Loucy (cell line): ENCODE results near the gene PARD3B.

Source experiments
- H2AFZ ChIP-seq: fragments of 200-600 bp; sonication (generic); 2 replicates; pipeline ENCODE4 v1.6.0; 2016; ENCODE audit warnings: antibody characterized with exemption, mild to moderate bottlenecking, low read length, moderate library complexity
- H3F3A ChIP-seq: fragments of 200-600 bp; 2 replicates; pipeline ENCODE4 v1.6.0; 2016; ENCODE audit warnings: antibody characterized with exemption, low read depth, mild to moderate bottlenecking
- H3K27me3 ChIP-seq: fragments of 200-600 bp; sonication (generic); 2 replicates; pipeline ENCODE4 v1.6.1; 2014; ENCODE audit warnings: low read length, mild to moderate bottlenecking; ENCODE audit not compliant: insufficient read depth, poor library complexity, severe bottlenecking
- H3K36me3 ChIP-seq: fragments of 200-600 bp; sonication (generic); 2 replicates; pipeline ENCODE4 v1.6.1; 2016; ENCODE audit warnings: low read length; ENCODE audit not compliant: insufficient read depth
- H3K4me1 ChIP-seq: fragments of 200-600 bp; sonication (generic); 2 replicates; pipeline ENCODE4 v1.5.1; 2014; ENCODE audit warnings: low read length, mild to moderate bottlenecking; ENCODE audit not compliant: insufficient read depth, poor library complexity, severe bottlenecking
- H3K4me2 ChIP-seq: fragments of 200-600 bp; sonication (generic); 2 replicates; pipeline ENCODE4 v1.6.0; 2014; ENCODE audit warnings: antibody characterized with exemption, low read length, low read depth, mild to moderate bottlenecking; ENCODE audit not compliant: poor library complexity, severe bottlenecking
- H3K4me3 ChIP-seq: fragments of 200-600 bp; sonication (generic); 2 replicates; pipeline ENCODE4 v1.5.1; 2014; ENCODE audit warnings: low read length, mild to moderate bottlenecking, mixed read lengths; ENCODE audit not compliant: poor library complexity, severe bottlenecking
- H3K79me2 ChIP-seq: fragments of 200-600 bp; sonication (generic); 2 replicates; pipeline ENCODE4 v1.6.1; 2014; ENCODE audit warnings: low read length; ENCODE audit not compliant: insufficient read depth
- H3K9ac ChIP-seq: fragments of 200-600 bp; sonication (generic); 2 replicates; pipeline ENCODE4 v1.6.0; 2014; ENCODE audit warnings: mild to moderate bottlenecking, low read depth, low read length, moderate library complexity; ENCODE audit not compliant: poor library complexity, severe bottlenecking
- H3K9me2 ChIP-seq: fragments of 200-600 bp; sonication (generic); replicated peaks from 2 replicates; pipeline ENCODE4 v1.6.1; 2016; ENCODE audit warnings: low read depth, low read length, mixed read lengths
- H3K9me3 ChIP-seq: fragments of 200-600 bp; sonication (generic); 2 replicates; pipeline ENCODE4 v1.6.1; 2014; ENCODE audit warnings: mild to moderate bottlenecking, antibody characterized with exemption, low read length, low read depth; ENCODE audit not compliant: insufficient read depth
- H4K20me1 ChIP-seq: fragments of 200-600 bp; sonication (generic); 2 replicates; pipeline ENCODE4 v1.6.0; 2014; ENCODE audit warnings: antibody characterized with exemption, low read length, mild to moderate bottlenecking; ENCODE audit not compliant: insufficient read depth, poor library complexity, severe bottlenecking
- EZH2phosphoT487 ChIP-seq: fragments of 200-600 bp; IDR thresholded peaks from 2 replicates; pipeline ENCODE4 v1.6.1; 2018; ENCODE audit warnings: antibody characterized with exemption, mild to moderate bottlenecking, moderate library complexity, borderline replicate concordance
- TF ChIP-seq, protein P1 (sequence below): fragments of 200-600 bp; sonication (generic); conservative IDR thresholded peaks from 2 replicates; pipeline ENCODE4 v1.5.1; 2014; ENCODE audit warnings: mild to moderate bottlenecking, antibody characterized with exemption, low read length

PARD3B gene

DNA sequence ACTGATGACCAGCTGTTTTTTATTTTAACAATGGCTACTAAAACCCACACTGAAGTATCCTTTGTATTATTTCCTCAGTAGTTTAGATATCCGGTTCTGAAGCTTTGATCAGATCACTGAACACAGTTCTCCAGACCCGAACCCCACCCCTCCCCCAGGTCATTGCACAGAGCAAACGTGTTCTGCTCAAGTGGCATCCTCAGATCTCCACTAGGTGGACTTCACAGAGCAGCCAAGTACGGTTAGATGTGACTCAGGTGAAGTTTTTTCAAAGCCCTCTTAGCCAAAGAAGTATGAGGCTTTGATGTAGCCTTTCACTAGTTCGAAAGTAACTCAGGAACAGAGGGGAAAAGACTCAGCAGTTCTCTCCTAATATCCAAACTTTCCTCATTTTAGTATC is 994.3 kb downstream of the PARD3B start:
- peak overlapping the region; percentile 1 for H3K4me2 ChIP-seq
- H3K79me2 ChIP-seq, result no peaks in the 10 kb centered on the region
- no peaks in the 10 kb centered on the region for H3K9me3 ChIP-seq
- H3K36me3 ChIP-seq, result no peaks in the 10 kb centered on the region
- no peaks in the 10 kb centered on the region for H3F3A ChIP-seq
- no peaks in the 10 kb centered on the region for H4K20me1 ChIP-seq
- H3K4me3 ChIP-seq, result no peak overlapping the region
- H3K4me1 ChIP-seq, result peaks cover 6% of the 10 kb centered on the region
- no peaks in the 10 kb centered on the region for H3K9me2 ChIP-seq
- H3K9ac ChIP-seq, result no peak overlapping the region
- no peaks in the 10 kb centered on the region for H3K27me3 ChIP-seq
- H2AFZ ChIP-seq, result 0 out of 2 replicates have a peak overlapping the region, but pooled peaks have one; percentile 6
- TF ChIP-seq, protein P1, sequence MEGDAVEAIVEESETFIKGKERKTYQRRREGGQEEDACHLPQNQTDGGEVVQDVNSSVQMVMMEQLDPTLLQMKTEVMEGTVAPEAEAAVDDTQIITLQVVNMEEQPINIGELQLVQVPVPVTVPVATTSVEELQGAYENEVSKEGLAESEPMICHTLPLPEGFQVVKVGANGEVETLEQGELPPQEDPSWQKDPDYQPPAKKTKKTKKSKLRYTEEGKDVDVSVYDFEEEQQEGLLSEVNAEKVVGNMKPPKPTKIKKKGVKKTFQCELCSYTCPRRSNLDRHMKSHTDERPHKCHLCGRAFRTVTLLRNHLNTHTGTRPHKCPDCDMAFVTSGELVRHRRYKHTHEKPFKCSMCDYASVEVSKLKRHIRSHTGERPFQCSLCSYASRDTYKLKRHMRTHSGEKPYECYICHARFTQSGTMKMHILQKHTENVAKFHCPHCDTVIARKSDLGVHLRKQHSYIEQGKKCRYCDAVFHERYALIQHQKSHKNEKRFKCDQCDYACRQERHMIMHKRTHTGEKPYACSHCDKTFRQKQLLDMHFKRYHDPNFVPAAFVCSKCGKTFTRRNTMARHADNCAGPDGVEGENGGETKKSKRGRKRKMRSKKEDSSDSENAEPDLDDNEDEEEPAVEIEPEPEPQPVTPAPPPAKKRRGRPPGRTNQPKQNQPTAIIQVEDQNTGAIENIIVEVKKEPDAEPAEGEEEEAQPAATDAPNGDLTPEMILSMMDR, result peak; percentile 39
- no peak for TF ChIP-seq EZH2phosphoT487

DNA sequence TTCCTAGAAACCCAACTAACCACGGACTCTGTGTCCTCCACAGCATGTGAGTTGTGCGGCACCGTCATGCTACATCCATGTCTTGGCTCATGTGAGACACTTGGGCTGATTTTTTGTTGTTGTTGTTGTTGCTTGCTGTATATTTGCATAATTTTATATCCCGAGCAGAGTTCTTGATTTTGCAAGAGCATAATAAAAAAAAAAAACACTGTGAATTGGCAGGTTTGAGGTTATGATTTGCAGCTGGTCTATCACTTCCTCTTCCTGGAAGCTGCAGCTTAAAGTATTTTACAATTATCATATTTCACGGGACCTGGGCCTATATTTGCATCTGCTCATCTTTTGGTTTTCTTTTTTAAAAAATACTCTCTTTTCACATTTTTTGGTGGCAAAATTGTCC is 994.8 kb downstream of the PARD3B start:
- H4K20me1 ChIP-seq, result no peaks in the 10 kb centered on the region
- 0 out of 2 replicates have a peak overlapping the region, but pooled peaks have one; percentile 6 for H2AFZ ChIP-seq
- no peak overlapping the region for H3K9ac ChIP-seq
- no peaks in the 10 kb centered on the region for H3F3A ChIP-seq
- H3K9me3 ChIP-seq, result no peaks in the 10 kb centered on the region
- no peak for TF ChIP-seq EZH2phosphoT487
- TF ChIP-seq, protein P1, result no peak
- H3K4me3 ChIP-seq, result no peak overlapping the region
- H3K9me2 ChIP-seq, result no peaks in the 10 kb centered on the region
- peaks cover 10% of the 10 kb centered on the region for H3K4me1 ChIP-seq
- no peaks in the 10 kb centered on the region for H3K79me2 ChIP-seq
- peak overlapping the region; percentile 1 for H3K4me2 ChIP-seq
- no peaks in the 10 kb centered on the region for H3K27me3 ChIP-seq
- H3K36me3 ChIP-seq, result no peaks in the 10 kb centered on the region

DNA sequence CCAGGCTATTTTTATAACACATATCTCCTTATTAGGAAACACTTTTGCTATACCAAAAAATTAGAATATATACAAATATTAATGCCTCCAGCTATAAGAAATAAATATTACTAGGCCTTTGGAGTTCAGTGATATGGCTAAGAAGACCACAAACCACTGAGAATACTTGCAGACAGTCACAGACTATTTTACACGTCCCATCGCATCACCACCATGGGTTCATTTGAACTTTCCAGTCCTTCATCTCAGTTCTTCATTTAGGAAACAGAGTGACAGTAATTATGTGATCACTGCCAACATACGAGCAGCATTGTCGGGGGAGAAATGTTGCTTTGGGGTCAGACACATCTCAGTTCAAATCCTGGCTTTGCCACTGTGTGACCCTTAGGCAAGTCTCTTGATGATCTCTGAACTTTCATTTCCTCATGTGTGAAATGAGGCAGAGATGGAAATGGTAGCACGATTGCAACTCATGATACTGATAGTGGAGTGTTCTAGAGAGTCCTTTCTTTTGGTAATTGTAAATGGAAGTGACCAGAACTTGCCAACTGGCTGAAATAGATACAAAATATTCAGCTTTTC is 998.1 kb downstream of the PARD3B start:
- no peaks in the 10 kb centered on the region for H3K36me3 ChIP-seq
- no peak overlapping the region for H3K9ac ChIP-seq
- TF ChIP-seq, protein P1, result no peak
- TF ChIP-seq EZH2phosphoT487, result no peak
- no peaks in the 10 kb centered on the region for H3K9me2 ChIP-seq
- H3K27me3 ChIP-seq, result no peaks in the 10 kb centered on the region
- H3K79me2 ChIP-seq, result no peaks in the 10 kb centered on the region
- no peaks in the 10 kb centered on the region for H4K20me1 ChIP-seq
- H2AFZ ChIP-seq, result no peak overlapping the region
- no peaks in the 10 kb centered on the region for H3K9me3 ChIP-seq
- H3K4me3 ChIP-seq, result no peak overlapping the region
- H3K4me1 ChIP-seq, result peaks cover 20% of the 10 kb centered on the region
- no peaks in the 10 kb centered on the region for H3F3A ChIP-seq
- H3K4me2 ChIP-seq, result no peak overlapping the region
